ENCODE measurements around the gene C1RL.

DNA sequence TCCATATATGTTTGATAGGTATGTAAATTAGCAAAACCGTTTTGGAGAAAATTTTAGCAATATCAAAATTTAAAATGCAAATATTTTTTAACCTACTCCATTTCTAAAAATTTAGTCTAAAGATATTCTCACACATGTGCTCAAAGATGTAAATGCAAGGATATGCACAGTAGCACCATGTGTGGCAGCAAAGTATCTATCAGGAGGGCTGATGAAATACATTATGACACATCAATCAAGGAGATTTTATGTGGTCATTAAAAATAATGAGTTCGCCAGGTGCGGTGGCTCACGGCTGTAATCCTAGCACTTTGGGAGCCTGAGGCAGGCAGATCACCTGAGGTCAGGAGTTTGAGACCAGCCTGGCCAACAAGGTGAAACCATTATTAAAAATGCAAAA lies 8.8 kb downstream of the C1RL start:
- TF ChIP-seq, protein P1, sequence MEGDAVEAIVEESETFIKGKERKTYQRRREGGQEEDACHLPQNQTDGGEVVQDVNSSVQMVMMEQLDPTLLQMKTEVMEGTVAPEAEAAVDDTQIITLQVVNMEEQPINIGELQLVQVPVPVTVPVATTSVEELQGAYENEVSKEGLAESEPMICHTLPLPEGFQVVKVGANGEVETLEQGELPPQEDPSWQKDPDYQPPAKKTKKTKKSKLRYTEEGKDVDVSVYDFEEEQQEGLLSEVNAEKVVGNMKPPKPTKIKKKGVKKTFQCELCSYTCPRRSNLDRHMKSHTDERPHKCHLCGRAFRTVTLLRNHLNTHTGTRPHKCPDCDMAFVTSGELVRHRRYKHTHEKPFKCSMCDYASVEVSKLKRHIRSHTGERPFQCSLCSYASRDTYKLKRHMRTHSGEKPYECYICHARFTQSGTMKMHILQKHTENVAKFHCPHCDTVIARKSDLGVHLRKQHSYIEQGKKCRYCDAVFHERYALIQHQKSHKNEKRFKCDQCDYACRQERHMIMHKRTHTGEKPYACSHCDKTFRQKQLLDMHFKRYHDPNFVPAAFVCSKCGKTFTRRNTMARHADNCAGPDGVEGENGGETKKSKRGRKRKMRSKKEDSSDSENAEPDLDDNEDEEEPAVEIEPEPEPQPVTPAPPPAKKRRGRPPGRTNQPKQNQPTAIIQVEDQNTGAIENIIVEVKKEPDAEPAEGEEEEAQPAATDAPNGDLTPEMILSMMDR (conservative IDR thresholded peaks at IDR 0.05; ENCODE audit: low read depth, low read length) = no peak
- TF ChIP-seq EZH2 (IDR thresholded peaks at IDR 0.05; ENCODE audit: low read length, unreplicated experiment) = no peak

Measured in PC-3 (cell line).